Sigmoid colon (tissue), 7 donors: ENCODE measurements around the gene NTM. TPM values are rescaled to one million over a fixed set of nuclear protein-coding genes. Genes with fewer than 3 reads are reported as not detected.

Experiments used
- DNase-seq: peaks from one replicate; pipeline ENCODE4 v3.0.0-alpha.2; 2019
- H3K27ac ChIP-seq, 4 donors: fragments of 200-600 bp; sonication (generic); one replicate each; pipeline ENCODE4 v1.5.1; 2016 to 2019; ENCODE audit warnings: mild to moderate bottlenecking in 1 of 4
- H3K27me3 ChIP-seq, 3 donors: fragments of 200-600 bp; sonication (generic); one replicate each; pipeline ENCODE4 v1.5.1; 2019; ENCODE audit warnings: mild to moderate bottlenecking in 1 of 3
- H3K36me3 ChIP-seq, 4 donors: fragments of 200-600 bp; sonication (generic); one replicate each; pipeline ENCODE4 v1.5.1; 2016 to 2019
- H3K4me1 ChIP-seq, 4 donors: fragments of 200-600 bp; sonication (generic); one replicate each; pipeline ENCODE4 v1.5.1; 2017 to 2019
- H3K4me3 ChIP-seq, 4 donors: fragments of 200-600 bp; sonication (generic); one replicate each; pipeline ENCODE4 v1.5.1; 2017 to 2019; ENCODE audit warnings: mild to moderate bottlenecking in 2 of 4, moderate library complexity in 1 of 4
- H3K9me3 ChIP-seq, 4 donors: fragments of 200-600 bp in 3 of 4; sonication (generic) in 3 of 4; one replicate each; pipeline versions ENCODE4 v1.5.1 to v1.6.1; 2013 to 2019
- CTCF ChIP-seq, 4 experiments: fragments of 450-650 bp in 3 of 4; fragments of 200-600 bp in 1 of 4; IDR thresholded peaks; one replicate each; pipeline ENCODE4 v1.5.1; 2016 to 2019; ENCODE audit warnings: antibody characterized with exemption in 4 of 4, mild to moderate bottlenecking in 3 of 4, moderate library complexity in 2 of 4
- EP300 ChIP-seq, 4 donors: sonication (generic); formaldehyde crosslinking; IDR thresholded peaks; one replicate each; pipeline ENCODE4 v1.6.1; 2017; ENCODE audit warnings: antibody characterized with exemption in 4 of 4
- POLR2A ChIP-seq, 2 donors: fragments of 450-650 bp; IDR thresholded peaks; one replicate each; pipeline ENCODE4 v1.6.1; 2016; ENCODE audit warnings: antibody characterized with exemption in 2 of 2, mild to moderate bottlenecking in 2 of 2, moderate library complexity in 2 of 2
- POLR2AphosphoS5 ChIP-seq, 4 donors: sonication (generic); formaldehyde crosslinking; IDR thresholded peaks; one replicate each; pipeline ENCODE4 v1.6.1; 2017; ENCODE audit warnings: antibody characterized with exemption in 4 of 4
- WGBS, 2 donors: extraction: QIAGEN DNeasy Blood & Tissue Kit; methylation state at CpG; one replicate each; pipeline ENCODE4 v1.1.7; 2013; 5-methylcytosine and 5-hydroxymethylcytosine counted together
- intact Hi-C: fragments of 100-400 bp; cut with DNase I; formaldehyde crosslinking; loops from one replicate; pipeline ENCODE4 v1.15.1; 2023
- polyA plus RNA-seq, 3 donors: library from polyadenylated mRNA; stranded (reverse); fragments of 200-250 nt; gene quantifications; one replicate each; pipeline ENCODE4 v1.2.3, GENCODE V29; 2013
- total RNA-seq, 4 donors: library from RNA; depleted of rRNA; stranded (reverse); fragments of >200 nt; gene quantifications; one replicate each; pipeline ENCODE4 v1.1.0, GENCODE V29; 2016
- donor health status: healthy with polysubstance abuse.
- donor health status: Bipolar disorder and iron deficiency.
- donor health status: healthy.

The NTM gene
- total and polyA plus RNA-seq, 7 donors = 0.96 to 18.3 (median 6.4) TPM; not detected in 1

GRCh38 chr11:131897956-131898355 is 527.5 kb downstream of the NTM start:
- TF ChIP-seq CTCF (IDR thresholded peaks at IDR 0.05) (no peak), EP300 (IDR thresholded peaks at IDR 0.05) (no peak), POLR2A (IDR thresholded peaks at IDR 0.05) (no peak), POLR2AphosphoS5 (IDR thresholded peaks at IDR 0.05) (no peak)
- Histone ChIP-seq H3K9me3 (no peaks in the 10 kb centered on the region), H3K27ac (no peak overlapping the region), H3K4me3 (no peak overlapping the region), H3K4me1 (no peaks in the 10 kb centered on the region), H3K36me3 (no peaks in the 10 kb centered on the region), H3K27me3 (no peaks in the 10 kb centered on the region)
- WGBS, 2 donors = 39 to 63% methylated on average over 5 of the region's 5 CpGs
- intact Hi-C loops = no loop called here
- no peak for DNase-seq

- no peak for DNase-seq
- H3K27me3 ChIP-seq = no peaks in the 10 kb centered on the region
- intact Hi-C loops = no loop called here
- H3K4me1 ChIP-seq = no peaks in the 10 kb centered on the region
- H3K36me3 ChIP-seq = no peaks in the 10 kb centered on the region
- TF ChIP-seq POLR2AphosphoS5 (IDR thresholded peaks at IDR 0.05) = no peak
- no peak overlapping the region for H3K4me3 ChIP-seq
- no peaks in the 10 kb centered on the region for H3K9me3 ChIP-seq
- no peak overlapping the region for H3K27ac ChIP-seq
- 85 to 91% methylated on average over 7 of the region's 7 CpGs for WGBS, 2 donors
These were observed 528.5 kb downstream of the NTM start for GRCh38 chr11:131898949-131899348.

GRCh38 chr11:131899950-131900580 is 529.6 kb downstream of the NTM start:
- intact Hi-C loops = no loop called here
- WGBS, 2 donors = 47 to 52% methylated on average over 6 of the region's 6 CpGs
- no peak overlapping the region for H3K4me3 ChIP-seq
- DNase-seq = no peak
- no peak overlapping the region for H3K27ac ChIP-seq
- TF ChIP-seq POLR2AphosphoS5 (IDR thresholded peaks at IDR 0.05) = no peak
- no peak for TF ChIP-seq POLR2A (IDR thresholded peaks at IDR 0.05)
- TF ChIP-seq CTCF (IDR thresholded peaks at IDR 0.05) = no peak
- no peaks in the 10 kb centered on the region for H3K9me3 ChIP-seq
- H3K36me3 ChIP-seq = no peaks in the 10 kb centered on the region
- no peaks in the 10 kb centered on the region for H3K27me3 ChIP-seq
- H3K4me1 ChIP-seq = no peaks in the 10 kb centered on the region

GRCh38 chr11:131902421-131902820 is 532.0 kb downstream of the NTM start:
- no peak for DNase-seq
- Histone ChIP-seq H3K4me1 (no peaks in the 10 kb centered on the region), H3K27ac (no peak overlapping the region), H3K27me3 (no peaks in the 10 kb centered on the region), H3K4me3 (no peak overlapping the region), H3K9me3 (no peaks in the 10 kb centered on the region), H3K36me3 (no peaks in the 10 kb centered on the region)
- TF ChIP-seq POLR2A (IDR thresholded peaks at IDR 0.05) (no peak), EP300 (IDR thresholded peaks at IDR 0.05) (no peak), CTCF (IDR thresholded peaks at IDR 0.05) (no peak), POLR2AphosphoS5 (IDR thresholded peaks at IDR 0.05) (no peak)
- intact Hi-C loops = no loop called here
- 13 to 33% methylated on average over 1 of the region's 1 CpG for WGBS, 2 donors

- Histone ChIP-seq H3K9me3 (no peaks in the 10 kb centered on the region), H3K36me3 (no peaks in the 10 kb centered on the region), H3K4me1 (no peaks in the 10 kb centered on the region), H3K27ac (no peak overlapping the region), H3K27me3 (no peaks in the 10 kb centered on the region), H3K4me3 (no peak overlapping the region)
- WGBS, 2 donors = 66 to 81% methylated on average over 5 of the region's 5 CpGs
- intact Hi-C loops = no loop called here
- DNase-seq = no peak
- TF ChIP-seq EP300 (IDR thresholded peaks at IDR 0.05) = no peak
- TF ChIP-seq CTCF (IDR thresholded peaks at IDR 0.05) = no peak
- no peak for TF ChIP-seq POLR2AphosphoS5 (IDR thresholded peaks at IDR 0.05)
- TF ChIP-seq POLR2A (IDR thresholded peaks at IDR 0.05) = no peak
These were observed 532.7 kb downstream of the NTM start for GRCh38 chr11:131903074-131903473.
